GM19463 (cell line): ENCODE results near the gene TIPARP.

Experiments used
- ATAC-seq: cut with Tn5 transposase; IDR thresholded peaks from one replicate; pipeline ENCODE4 v1.9.1; 2021; ENCODE audit warnings: mild to moderate bottlenecking, moderate library complexity; ENCODE audit not compliant: unreplicated experiment

TIPARP gene

GRCh38 chr3:156705761-156706616, 31.6 kb downstream of the TIPARP start:
- ATAC-seq = peak; percentile 77

GRCh38 chr3:156707588-156707987, 33.2 kb downstream of the TIPARP start:
- no peak for ATAC-seq

GRCh38 chr3:156710429-156710828, 36.0 kb downstream of the TIPARP start:
- ATAC-seq = no peak

- no peak for ATAC-seq
Measured at GRCh38 chr3:156711113-156711512, 36.7 kb downstream of the TIPARP start.

GRCh38 chr3:156711944-156712343, 37.6 kb downstream of the TIPARP start:
- peak; percentile 89 for ATAC-seq

- no peak for ATAC-seq
Measured at GRCh38 chr3:156716105-156716862, 41.9 kb downstream of the TIPARP start.

GRCh38 chr3:156718622-156719306, 44.4 kb downstream of the TIPARP start:
- ATAC-seq = no peak

- ATAC-seq = no peak
Measured at GRCh38 chr3:156720826-156721225, 46.4 kb downstream of the TIPARP start.

GRCh38 chr3:156721687-156722618, 47.6 kb downstream of the TIPARP start:
- ATAC-seq = no peak

GRCh38 chr3:156723182-156723619, 48.8 kb downstream of the TIPARP start:
- ATAC-seq = peak; percentile 56

GRCh38 chr3:156725682-156726081, 51.3 kb downstream of the TIPARP start:
- ATAC-seq = no peak

- ATAC-seq = no peak
Measured at GRCh38 chr3:156726456-156726855, 52.1 kb downstream of the TIPARP start.

- peak; percentile 79 for ATAC-seq
Measured at GRCh38 chr3:156727519-156728205, 53.3 kb downstream of the TIPARP start.

- ATAC-seq = no peak
Measured at GRCh38 chr3:156728267-156728985, 54.0 kb downstream of the TIPARP start.

GRCh38 chr3:156729460-156730179, 55.2 kb downstream of the TIPARP start:
- no peak for ATAC-seq

- ATAC-seq = no peak
Measured at GRCh38 chr3:156731813-156732212, 57.4 kb downstream of the TIPARP start.

- ATAC-seq = no peak
Measured at GRCh38 chr3:156732261-156732660, 57.9 kb downstream of the TIPARP start.

- ATAC-seq = no peak
Measured at GRCh38 chr3:156732715-156733421, 58.5 kb downstream of the TIPARP start.
